Mesenchymal stem cell (in vitro differentiated cells and primary cell): ENCODE results near the gene CA5A.
"Not testable (repeated sequence)": the region's sequence is repeated elsewhere in the genome, so short reads cannot be mapped to it uniquely, and the experiment has no call there.

Experiments used
- DNase-seq: peaks from one replicate; pipeline ENCODE4 v3.0.0-alpha.2; 2013
- H2AFZ ChIP-seq: one replicate; pipeline ENCODE4 v1.6.1; 2013; ENCODE audit warnings: low read depth, mild to moderate bottlenecking, control low read depth, inconsistent platforms, low read length, moderate library complexity
- H2AK5ac ChIP-seq: 2 replicates; pipeline ENCODE4 v1.6.1; 2013; ENCODE audit warnings: low read length, moderate library complexity, mild to moderate bottlenecking, inconsistent platforms; ENCODE audit not compliant: severe bottlenecking
- H2BK120ac ChIP-seq: one replicate; pipeline ENCODE4 v1.6.1; 2013; ENCODE audit warnings: low read depth, mild to moderate bottlenecking, inconsistent platforms, low read length, moderate library complexity
- H2BK12ac ChIP-seq, 2 experiments: one replicate each; pipeline ENCODE4 v1.6.1; 2013; ENCODE audit warnings: inconsistent platforms in 2 of 2, low read length in 2 of 2, mild to moderate bottlenecking in 2 of 2, moderate library complexity in 2 of 2, control low read depth in 1 of 2
- H2BK15ac ChIP-seq: one replicate; pipeline ENCODE4 v1.6.1; 2013; ENCODE audit warnings: mild to moderate bottlenecking, low read depth, inconsistent platforms; ENCODE audit not compliant: poor library complexity, severe bottlenecking
- H2BK5ac ChIP-seq: 2 replicates; pipeline ENCODE4 v1.6.1; 2013; ENCODE audit warnings: low read depth, mild to moderate bottlenecking, low read length, control low read depth, inconsistent platforms; ENCODE audit not compliant: poor library complexity, severe bottlenecking
- H3K14ac ChIP-seq, 2 experiments: one replicate each; pipeline ENCODE4 v1.6.1; 2013; ENCODE audit warnings: inconsistent platforms in 2 of 2, low read length in 2 of 2, control low read depth in 1 of 2, mild to moderate bottlenecking in 1 of 2, moderate library complexity in 1 of 2
- H3K18ac ChIP-seq, 2 experiments: one replicate each; pipeline ENCODE4 v1.6.1; 2013; ENCODE audit warnings: inconsistent platforms in 2 of 2, low read length in 2 of 2, control low read depth in 1 of 2, low read depth in 1 of 2, mild to moderate bottlenecking in 1 of 2
- H3K23ac ChIP-seq, 2 experiments: one replicate each; pipeline ENCODE4 v1.6.1; 2013; ENCODE audit warnings: inconsistent platforms in 2 of 2, low read length in 2 of 2, mild to moderate bottlenecking in 2 of 2, moderate library complexity in 2 of 2, control low read depth in 1 of 2
- H3K27ac ChIP-seq: 2 replicates; pipeline ENCODE4 v1.5.1; 2013; ENCODE audit warnings: mild to moderate bottlenecking, moderate library complexity, low read length, control low read depth, inconsistent platforms; ENCODE audit not compliant: poor library complexity, severe bottlenecking
- H3K27me3 ChIP-seq, 2 experiments: 2 replicates each; pipeline versions ENCODE4 v1.6.1 to v1.7.0; 2013; ENCODE audit warnings: low read length in 2 of 2, mild to moderate bottlenecking in 2 of 2, moderate library complexity in 2 of 2, control low read depth in 1 of 2, inconsistent platforms in 1 of 2; ENCODE audit not compliant: control insufficient read depth in 1 of 2, insufficient read depth in 1 of 2
- H3K36me3 ChIP-seq, 2 experiments: 2 replicates each; pipeline versions ENCODE4 v1.6.1 to v1.7.0; 2013; ENCODE audit warnings: low read length in 2 of 2, control low read depth in 1 of 2, inconsistent platforms in 1 of 2, low read depth in 1 of 2, mild to moderate bottlenecking in 1 of 2; ENCODE audit not compliant: insufficient read depth in 2 of 2, control insufficient read depth in 1 of 2
- H3K4ac ChIP-seq, 2 experiments: one replicate each; pipeline ENCODE4 v1.6.1; 2013; ENCODE audit warnings: inconsistent platforms in 2 of 2, low read length in 2 of 2, mild to moderate bottlenecking in 2 of 2, moderate library complexity in 2 of 2, control low read depth in 1 of 2, low read depth in 1 of 2
- H3K4me1 ChIP-seq: 2 replicates; pipeline ENCODE4 v1.6.1; 2013; ENCODE audit warnings: low read depth, low read length, control low read depth; ENCODE audit not compliant: control insufficient read depth, insufficient read depth
- H3K4me2 ChIP-seq: 2 replicates; pipeline ENCODE4 v1.6.1; 2013; ENCODE audit warnings: low read length, mild to moderate bottlenecking, inconsistent platforms; ENCODE audit not compliant: poor library complexity, severe bottlenecking
- H3K4me3 ChIP-seq, 2 experiments: 2 replicates each; pipeline versions ENCODE4 v1.5.1 to v1.7.0; 2013; ENCODE audit warnings: low read length in 2 of 2, mild to moderate bottlenecking in 2 of 2, control low read depth in 1 of 2, low read depth in 1 of 2; ENCODE audit not compliant: insufficient read depth in 1 of 2
- H3K79me1 ChIP-seq: replicated peaks from 2 replicates; pipeline ENCODE4 v1.6.1; 2013; ENCODE audit warnings: mild to moderate bottlenecking, control low read depth, low read length, inconsistent platforms; ENCODE audit not compliant: poor library complexity, severe bottlenecking
- H3K9ac ChIP-seq: 2 replicates; pipeline ENCODE4 v1.7.0; 2013; ENCODE audit warnings: mild to moderate bottlenecking, low read length, moderate library complexity
- H3K9me3 ChIP-seq: 2 replicates; pipeline ENCODE4 v1.7.0; 2013; ENCODE audit warnings: mild to moderate bottlenecking, low read length; ENCODE audit not compliant: control insufficient read depth
- H4K8ac ChIP-seq: one replicate; pipeline ENCODE4 v1.6.1; 2013; ENCODE audit warnings: inconsistent platforms, mild to moderate bottlenecking, low read length, moderate library complexity
- H4K91ac ChIP-seq: one replicate; pipeline ENCODE4 v1.6.1; 2013; ENCODE audit warnings: mild to moderate bottlenecking, low read length, inconsistent platforms
- WGBS: methylation state at CpG from one replicate; pipeline ENCODE4 v1.1.7; 2013; ENCODE audit warnings: mixed read lengths; 5-methylcytosine and 5-hydroxymethylcytosine counted together

CA5A gene

GRCh38 chr16:87914021-87914725, 22.2 kb downstream of the CA5A start:
- H2BK5ac ChIP-seq, H3K79me1 ChIP-seq, H3K36me3 ChIP-seq: not testable (repeated sequence)

GRCh38 chr16:87912691-87913090, 23.6 kb downstream of the CA5A start:
- not testable (repeated sequence) for H3K18ac ChIP-seq, H3K9ac ChIP-seq, H2BK12ac ChIP-seq, H4K91ac ChIP-seq, H3K36me3 ChIP-seq, H2AFZ ChIP-seq, H3K79me1 ChIP-seq, H3K4ac ChIP-seq, H3K4me1 ChIP-seq, H4K8ac ChIP-seq, H2BK15ac ChIP-seq, H3K4me3 ChIP-seq, H3K27ac ChIP-seq, H3K23ac ChIP-seq, DNase-seq, H3K9me3 ChIP-seq, H2BK5ac ChIP-seq, H3K4me2 ChIP-seq, H2BK120ac ChIP-seq, H3K14ac ChIP-seq, H2AK5ac ChIP-seq
- WGBS, result 93% methylated on average over 18 of the region's 18 CpGs
- peaks cover 19 to 20% of the 10 kb centered on the region in 2 experiments for H3K27me3 ChIP-seq

More at GRCh38 chr16:87914021-87914725, 22.2 kb downstream of the CA5A start:
- not testable (repeated sequence) for H4K8ac ChIP-seq, H3K14ac ChIP-seq, H3K4ac ChIP-seq, H3K18ac ChIP-seq, H4K91ac ChIP-seq, H3K27ac ChIP-seq, H2BK120ac ChIP-seq, H3K4me3 ChIP-seq, H3K9ac ChIP-seq, H3K4me1 ChIP-seq, H2AK5ac ChIP-seq, DNase-seq, H2AFZ ChIP-seq, H2BK12ac ChIP-seq, H3K23ac ChIP-seq, H3K4me2 ChIP-seq, H3K9me3 ChIP-seq, H2BK15ac ChIP-seq
- WGBS, result 88% methylated on average over 25 of the region's 27 CpGs
- peaks cover 8 to 29% of the 10 kb centered on the region in 2 experiments for H3K27me3 ChIP-seq

- not testable (repeated sequence) for H3K27ac ChIP-seq, H3K4me3 ChIP-seq, H3K14ac ChIP-seq, H4K8ac ChIP-seq, H3K4me2 ChIP-seq, H2BK12ac ChIP-seq, H2BK5ac ChIP-seq, H3K9me3 ChIP-seq, H3K23ac ChIP-seq, H3K36me3 ChIP-seq, H3K18ac ChIP-seq, H3K4ac ChIP-seq, H2BK15ac ChIP-seq, H2BK120ac ChIP-seq, H3K79me1 ChIP-seq, H4K91ac ChIP-seq, DNase-seq, H2AK5ac ChIP-seq, H3K4me1 ChIP-seq, H2AFZ ChIP-seq
- peak overlapping the region; percentile 73 for H3K9ac ChIP-seq
- H3K27me3 ChIP-seq, result peaks cover 23 to 24% of the 10 kb centered on the region in 2 experiments
- 91% methylated on average over 22 of the region's 23 CpGs for WGBS
Measured at GRCh38 chr16:87911106-87911763, 25.1 kb downstream of the CA5A start.

GRCh38 chr16:87909203-87909935, 27.0 kb downstream of the CA5A start:
- not testable (repeated sequence) for H2AFZ ChIP-seq, H3K4me3 ChIP-seq, H2BK15ac ChIP-seq, H2AK5ac ChIP-seq, H3K18ac ChIP-seq, H2BK12ac ChIP-seq, H3K27ac ChIP-seq, H3K4me2 ChIP-seq, H3K9me3 ChIP-seq, H3K14ac ChIP-seq, H3K4me1 ChIP-seq, H2BK120ac ChIP-seq, H4K8ac ChIP-seq, H3K79me1 ChIP-seq, H3K36me3 ChIP-seq, H3K4ac ChIP-seq, H3K23ac ChIP-seq, H4K91ac ChIP-seq, H2BK5ac ChIP-seq
- Histone ChIP-seq H3K27me3 (peaks cover 22 to 29% of the 10 kb centered on the region in 2 experiments), H3K9ac (peak overlapping the region; percentile 32)
- DNase-seq, result peak; percentile 47
- WGBS, result 41% methylated on average over 36 of the region's 36 CpGs
